Body of pancreas (tissue), 4 donors: Measurements from ENCODE around the gene ADGRB3.

ENCODE experiments used
- CTCF ChIP-seq, 7 experiments: fragments of 450-650 bp in 4 of 7; fragments of 200-600 bp in 3 of 7; sonication (generic) in 3 of 7; IDR thresholded peaks; one replicate each; pipeline ENCODE4 v1.5.1; 2016 to 2019; ENCODE audit warnings: antibody characterized with exemption in 7 of 7
- POLR2A ChIP-seq, 3 donors: fragments of 450-650 bp; IDR thresholded peaks; one replicate each; pipeline ENCODE4 v1.6.1; 2016; ENCODE audit warnings: antibody characterized with exemption in 3 of 3, mild to moderate bottlenecking in 2 of 3

- TF ChIP-seq CTCF (IDR thresholded peaks at IDR 0.05), result no peak
- TF ChIP-seq POLR2A (IDR thresholded peaks at IDR 0.05), result no peak
Observed at GRCh38 chr6:68743099-68743498, 108.0 kb downstream of the ADGRB3 start.
